PC-3 (cell line): ENCODE data around the gene ARHGAP18.

Experiments used
- EZH2 ChIP-seq: fragments of 300-600 bp; sonication (generic); IDR thresholded peaks from one replicate; pipeline ENCODE4 v1.6.1; 2017; ENCODE audit warnings: antibody characterized with exemption, mild to moderate bottlenecking, low read length; ENCODE audit not compliant: unreplicated experiment
- TF ChIP-seq, protein P1 (sequence below): fragments of 300-600 bp; sonication (generic); conservative IDR thresholded peaks from 2 replicates; pipeline ENCODE4 v1.5.1; 2017; ENCODE audit warnings: antibody characterized with exemption, low read depth, mild to moderate bottlenecking, low read length

DNA sequence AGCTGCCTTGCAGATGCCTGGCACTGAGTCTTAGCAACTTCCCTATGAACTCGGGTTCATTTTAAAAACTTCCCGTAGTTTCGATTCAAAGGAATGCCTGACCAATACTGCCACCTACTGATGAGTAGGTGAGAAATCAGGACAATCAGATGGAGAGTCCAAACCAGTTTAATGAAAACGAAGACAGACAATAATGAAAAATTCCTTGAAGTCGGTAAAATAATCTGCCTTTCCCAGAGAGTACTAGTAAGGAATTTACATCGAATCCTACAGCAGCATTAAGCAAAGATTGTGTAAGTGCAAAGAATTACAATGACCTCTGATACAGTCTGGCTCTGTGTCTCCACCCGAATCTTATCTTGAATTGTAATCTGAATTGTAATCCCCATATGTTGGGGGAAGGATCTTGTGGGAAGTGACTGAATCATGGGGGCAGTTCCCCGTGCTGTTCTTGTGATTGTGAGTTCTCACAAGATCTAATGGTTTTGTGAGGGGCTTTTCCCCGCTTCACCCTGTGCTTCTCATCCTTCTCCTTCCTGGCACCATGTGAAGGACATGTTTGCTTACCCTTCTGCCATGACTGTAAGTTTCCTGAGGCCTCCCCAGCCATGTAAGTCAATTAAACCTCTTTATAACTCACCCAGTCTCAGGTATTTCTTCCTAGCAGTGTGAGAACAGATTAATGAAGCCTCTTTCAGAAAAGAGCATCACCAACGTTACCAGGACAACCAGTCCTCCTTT lies 134.4 kb downstream of the ARHGAP18 start:
- TF ChIP-seq, protein P1, sequence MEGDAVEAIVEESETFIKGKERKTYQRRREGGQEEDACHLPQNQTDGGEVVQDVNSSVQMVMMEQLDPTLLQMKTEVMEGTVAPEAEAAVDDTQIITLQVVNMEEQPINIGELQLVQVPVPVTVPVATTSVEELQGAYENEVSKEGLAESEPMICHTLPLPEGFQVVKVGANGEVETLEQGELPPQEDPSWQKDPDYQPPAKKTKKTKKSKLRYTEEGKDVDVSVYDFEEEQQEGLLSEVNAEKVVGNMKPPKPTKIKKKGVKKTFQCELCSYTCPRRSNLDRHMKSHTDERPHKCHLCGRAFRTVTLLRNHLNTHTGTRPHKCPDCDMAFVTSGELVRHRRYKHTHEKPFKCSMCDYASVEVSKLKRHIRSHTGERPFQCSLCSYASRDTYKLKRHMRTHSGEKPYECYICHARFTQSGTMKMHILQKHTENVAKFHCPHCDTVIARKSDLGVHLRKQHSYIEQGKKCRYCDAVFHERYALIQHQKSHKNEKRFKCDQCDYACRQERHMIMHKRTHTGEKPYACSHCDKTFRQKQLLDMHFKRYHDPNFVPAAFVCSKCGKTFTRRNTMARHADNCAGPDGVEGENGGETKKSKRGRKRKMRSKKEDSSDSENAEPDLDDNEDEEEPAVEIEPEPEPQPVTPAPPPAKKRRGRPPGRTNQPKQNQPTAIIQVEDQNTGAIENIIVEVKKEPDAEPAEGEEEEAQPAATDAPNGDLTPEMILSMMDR: peak; percentile 85
- TF ChIP-seq EZH2: no peak
